DND-41 (cell line): ENCODE results near the gene TMEM190.

Experiments used
- ATAC-seq: fragments of 200-7000 bp; cut with Tn5 transposase; 3 replicates; pipeline ENCODE4 v1.9.1; 2021; ENCODE audit warnings: low read depth; ENCODE audit not compliant: insufficient read depth
- DNase-seq: peaks from one replicate; pipeline ENCODE4 v3.0.0-alpha.2; 2020
- H2AFZ ChIP-seq: 2 replicates; pipeline ENCODE4 v1.6.0; 2012; ENCODE audit warnings: low read depth, low read length
- H3K27ac ChIP-seq: 2 replicates; pipeline ENCODE4 v1.5.1; 2012; ENCODE audit warnings: low read length, inconsistent platforms
- H3K27me3 ChIP-seq: fragments of 200-600 bp; sonication (generic); 2 replicates; pipeline ENCODE4 v1.6.0; 2012; ENCODE audit warnings: low read length, mild to moderate bottlenecking, inconsistent platforms; ENCODE audit not compliant: insufficient read depth, poor library complexity
- H3K36me3 ChIP-seq: 2 replicates; pipeline ENCODE4 v1.5.1; 2012; ENCODE audit warnings: low read length, inconsistent platforms; ENCODE audit not compliant: insufficient read depth
- H3K4me1 ChIP-seq: 2 replicates; pipeline ENCODE4 v1.5.1; 2012; ENCODE audit warnings: mild to moderate bottlenecking, low read length; ENCODE audit not compliant: insufficient read depth
- H3K4me2 ChIP-seq: 2 replicates; pipeline ENCODE4 v1.6.0; 2012; ENCODE audit warnings: mild to moderate bottlenecking, moderate library complexity, low read length, inconsistent platforms; ENCODE audit not compliant: insufficient read depth
- H3K4me3 ChIP-seq, 2 experiments: fragments of 200-600 bp in 1 of 2; shearing (Covaris generic) in 1 of 2; 2 replicates each; pipeline ENCODE4 v1.5.1; 2012 to 2016; ENCODE audit warnings: inconsistent platforms in 2 of 2, low read length in 2 of 2, mild to moderate bottlenecking in 2 of 2, low read depth in 1 of 2, moderate library complexity in 1 of 2
- H3K79me2 ChIP-seq: 2 replicates; pipeline ENCODE4 v1.6.0; 2012; ENCODE audit warnings: low read length, inconsistent platforms; ENCODE audit not compliant: insufficient read depth
- H3K9ac ChIP-seq: 2 replicates; pipeline ENCODE4 v1.6.0; 2012; ENCODE audit warnings: low read depth, mild to moderate bottlenecking, inconsistent platforms, low read length, moderate library complexity
- H3K9me3 ChIP-seq: 2 replicates; pipeline ENCODE4 v1.5.1; 2012; ENCODE audit warnings: low read length, moderate library complexity, mild to moderate bottlenecking, inconsistent platforms; ENCODE audit not compliant: insufficient read depth, severe bottlenecking
- H4K20me1 ChIP-seq: 2 replicates; pipeline ENCODE4 v1.6.0; 2012; ENCODE audit warnings: low read length; ENCODE audit not compliant: insufficient read depth
- EZH2 ChIP-seq: IDR thresholded peaks from 3 replicates; pipeline ENCODE4 v1.6.1; 2012; ENCODE audit warnings: borderline replicate concordance, low read depth, mild to moderate bottlenecking, moderate library complexity, low read length, inconsistent platforms; ENCODE audit not compliant: severe bottlenecking
- TF ChIP-seq, protein P1 (sequence below): IDR thresholded peaks from 2 replicates; pipeline ENCODE4 v1.5.1; 2012; ENCODE audit warnings: borderline replicate concordance, low read length, moderate library complexity, mild to moderate bottlenecking; ENCODE audit not compliant: poor library complexity, severe bottlenecking; ENCODE audit errors: extremely low read depth

TMEM190 gene

DNA sequence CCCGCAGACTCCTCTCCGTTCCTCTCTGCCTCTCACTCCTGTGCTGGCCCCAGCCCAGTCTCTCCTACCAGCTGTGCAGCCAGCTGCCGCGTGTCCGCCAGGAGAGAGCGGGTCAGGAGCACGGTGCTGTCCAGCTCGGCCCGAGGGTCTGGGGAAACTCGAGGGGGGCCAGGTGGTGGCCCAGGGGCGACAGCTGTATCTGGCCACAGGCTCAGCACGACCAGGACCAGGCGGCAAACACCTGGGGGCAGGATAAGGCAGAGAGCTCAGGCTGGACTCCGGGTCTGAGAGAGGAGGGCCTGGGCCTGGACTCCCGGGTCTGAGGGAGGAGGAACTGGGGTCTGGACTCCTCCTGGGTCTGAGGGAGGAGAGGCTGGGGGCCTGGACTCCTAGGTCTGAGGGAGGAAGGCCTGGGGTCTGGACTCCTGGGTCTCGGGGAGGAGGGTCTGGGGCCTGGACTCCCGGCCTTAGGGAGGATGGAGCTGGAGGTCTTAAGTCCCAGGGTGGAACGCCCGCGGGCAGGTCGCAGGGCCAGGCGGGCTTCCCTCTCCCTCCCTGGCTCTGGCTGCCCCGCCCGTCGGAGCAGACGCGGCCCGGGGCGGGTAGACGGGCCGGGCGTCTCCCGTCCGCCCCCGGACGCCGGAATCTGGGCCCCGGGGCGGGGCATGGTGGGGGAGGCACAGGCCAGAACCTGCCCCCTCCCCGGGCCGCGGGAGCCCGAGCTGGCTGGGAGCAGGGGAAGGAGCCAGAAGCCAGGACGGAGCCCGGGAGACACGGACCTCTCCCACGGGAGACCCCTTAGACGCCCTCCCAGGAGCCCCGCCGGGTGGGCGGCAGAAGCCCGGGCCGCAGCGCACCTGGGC lies 7.7 kb upstream of the TMEM190 start:
- H3K4me3 ChIP-seq, result no peak overlapping the region
- H3K27me3 ChIP-seq, result no peaks in the 10 kb centered on the region

DNA sequence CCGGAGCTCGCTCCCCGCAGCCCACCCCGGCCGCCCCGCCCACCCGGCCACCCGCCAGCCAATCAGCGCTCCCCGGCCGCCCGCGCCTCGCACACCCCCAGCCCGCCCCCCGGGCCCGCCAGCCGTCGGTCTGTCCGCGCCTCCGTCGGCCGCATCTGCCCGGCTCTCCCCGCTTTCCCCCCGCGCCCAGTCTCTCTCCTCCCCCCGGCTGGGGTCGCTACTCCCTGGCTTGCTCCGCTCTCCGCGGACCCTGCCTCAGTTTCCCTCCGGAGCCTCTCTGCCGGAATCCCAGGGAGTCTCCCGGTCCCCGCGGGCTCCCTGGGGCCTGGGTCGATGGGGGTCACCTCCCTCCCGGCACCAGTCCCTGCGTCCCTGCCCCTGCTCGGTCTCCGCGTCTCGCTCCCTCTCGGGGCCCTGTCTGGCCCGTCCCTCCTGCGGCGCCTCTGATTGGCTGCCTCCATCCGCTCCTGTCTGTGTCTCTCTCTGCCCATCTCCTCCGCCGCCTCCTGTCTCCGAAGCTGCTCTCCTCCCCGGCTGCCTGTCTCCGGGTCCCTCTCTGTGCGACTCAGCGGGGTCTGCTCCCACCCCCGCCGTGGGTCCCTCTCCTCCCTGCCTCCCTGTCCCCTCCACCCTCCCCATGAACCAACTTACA lies 6.8 kb upstream of the TMEM190 start:
- Histone ChIP-seq H3K27me3 (no peaks in the 10 kb centered on the region), H3K4me1 (no peaks in the 10 kb centered on the region), H3K4me2 (no peak overlapping the region), H3K4me3 (no peak overlapping the region), H3K27ac (no peak overlapping the region), H3K36me3 (no peaks in the 10 kb centered on the region), H3K79me2 (no peaks in the 10 kb centered on the region), H3K9ac (no peak overlapping the region), H2AFZ (no peak overlapping the region), H3K9me3 (no peaks in the 10 kb centered on the region), H4K20me1 (0 out of 2 replicates have a peak, but pooled peaks cover 2% of the 10 kb centered on the region)
- no peak for DNase-seq
- no peak for ATAC-seq
- no peak for TF ChIP-seq EZH2
- TF ChIP-seq, protein P1, sequence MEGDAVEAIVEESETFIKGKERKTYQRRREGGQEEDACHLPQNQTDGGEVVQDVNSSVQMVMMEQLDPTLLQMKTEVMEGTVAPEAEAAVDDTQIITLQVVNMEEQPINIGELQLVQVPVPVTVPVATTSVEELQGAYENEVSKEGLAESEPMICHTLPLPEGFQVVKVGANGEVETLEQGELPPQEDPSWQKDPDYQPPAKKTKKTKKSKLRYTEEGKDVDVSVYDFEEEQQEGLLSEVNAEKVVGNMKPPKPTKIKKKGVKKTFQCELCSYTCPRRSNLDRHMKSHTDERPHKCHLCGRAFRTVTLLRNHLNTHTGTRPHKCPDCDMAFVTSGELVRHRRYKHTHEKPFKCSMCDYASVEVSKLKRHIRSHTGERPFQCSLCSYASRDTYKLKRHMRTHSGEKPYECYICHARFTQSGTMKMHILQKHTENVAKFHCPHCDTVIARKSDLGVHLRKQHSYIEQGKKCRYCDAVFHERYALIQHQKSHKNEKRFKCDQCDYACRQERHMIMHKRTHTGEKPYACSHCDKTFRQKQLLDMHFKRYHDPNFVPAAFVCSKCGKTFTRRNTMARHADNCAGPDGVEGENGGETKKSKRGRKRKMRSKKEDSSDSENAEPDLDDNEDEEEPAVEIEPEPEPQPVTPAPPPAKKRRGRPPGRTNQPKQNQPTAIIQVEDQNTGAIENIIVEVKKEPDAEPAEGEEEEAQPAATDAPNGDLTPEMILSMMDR, result no peak

More for the DNA sequence above, 7.7 kb upstream of the TMEM190 start:
- Histone ChIP-seq H2AFZ (no peak overlapping the region), H3K9me3 (no peaks in the 10 kb centered on the region), H4K20me1 (0 out of 2 replicates have a peak, but pooled peaks cover under 1% of the 10 kb centered on the region), H3K4me2 (no peak overlapping the region), H3K36me3 (no peaks in the 10 kb centered on the region), H3K4me1 (no peaks in the 10 kb centered on the region), H3K79me2 (no peaks in the 10 kb centered on the region), H3K9ac (no peak overlapping the region), H3K27ac (no peak overlapping the region)
- TF ChIP-seq EZH2, result no peak
- TF ChIP-seq, protein P1, result no peak
- no peak for DNase-seq
- no peak for ATAC-seq

DNA sequence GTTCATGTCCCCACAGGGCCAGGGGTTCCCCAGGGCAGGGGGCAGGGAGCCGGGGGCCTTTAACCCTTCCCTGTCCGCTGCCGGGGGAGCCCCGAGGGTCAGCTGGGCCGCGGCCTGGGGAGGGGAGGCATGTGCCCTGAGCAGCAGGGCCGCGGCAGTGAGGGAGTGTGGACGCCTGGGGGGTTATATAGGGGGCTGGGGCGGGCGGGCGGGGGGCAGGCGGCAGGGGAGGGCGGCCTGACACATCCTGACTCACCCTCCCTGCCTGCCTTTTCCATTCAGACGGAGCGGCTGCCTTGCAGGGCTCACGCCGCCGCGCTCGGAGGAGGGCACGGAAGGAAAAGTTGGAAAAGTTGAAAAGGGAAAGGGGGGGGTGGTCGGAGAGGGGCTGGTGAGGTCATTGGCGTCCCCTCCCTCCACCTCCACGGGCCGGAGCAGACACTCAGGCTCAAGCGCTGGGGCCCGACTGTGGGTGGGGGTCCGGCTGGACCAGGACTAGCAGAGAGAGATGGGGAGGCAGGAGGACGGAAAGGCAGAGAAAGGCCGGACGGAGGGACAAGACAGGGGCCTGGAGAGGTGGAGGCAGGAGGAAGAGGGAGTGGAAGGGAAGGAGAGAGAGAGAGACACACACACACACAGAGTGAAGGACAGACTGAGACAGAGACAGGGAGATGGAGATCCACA lies 6.2 kb upstream of the TMEM190 start, which contains the start of gene IL11:
Gene IL11 (minus strand): TSS at position 159 of the 684 bp plus-strand sequence. CDS start 153 bp downstream, at position 6.
- ATAC-seq, result no peak; the same call in 2 of the 3 replicates
- no peaks in the 10 kb centered on the region for H3K27me3 ChIP-seq
- no peak within 1 kb of the TSS for H3K4me3 ChIP-seq

More for the DNA sequence above, 6.2 kb upstream of the TMEM190 start, which contains the start of gene IL11:
- Histone ChIP-seq H4K20me1 (0 out of 2 replicates have a peak, but pooled peaks cover 2% of the 10 kb centered on the region), H2AFZ (no peak within 1 kb of the TSS), H3K4me2 (no peak within 1 kb of the TSS), H3K4me1 (no peaks in the 10 kb centered on the region), H3K9me3 (no peaks in the 10 kb centered on the region), H3K79me2 (no peaks in the 10 kb centered on the region), H3K36me3 (no peaks in the 10 kb centered on the region), H3K9ac (no peak within 1 kb of the TSS), H3K27ac (no peak within 1 kb of the TSS)
- no peak for TF ChIP-seq EZH2
- TF ChIP-seq, protein P1, result no peak
- no peak for DNase-seq
